K562 (cell line): ENCODE data around the gene MEGF10. TPM values are rescaled to one million over a fixed set of nuclear protein-coding genes. Genes with fewer than 3 reads are reported as not detected.
"Not testable (repeated sequence)": the region's sequence is repeated elsewhere in the genome, so short reads cannot be mapped to it uniquely, and the experiment has no call there.

Source experiments
- ATAC-seq: fragments of 200-7000 bp; cut with Tn5 transposase; 3 replicates; pipeline ENCODE4 v1.9.1; 2020; ENCODE audit warnings: moderate library complexity
- BruUV-seq: library from RNA; stranded (reverse); fragments of 400-500 nt; replicated peaks from 2 replicates; lab custom pipeline; 2021; lab: Mats Ljungman, UMichigan
- CTCF ChIA-PET: fragments of 300-600 bp; formaldehyde crosslinking; extraction: SDS; loops from one replicate; lab custom pipeline; 2021; ENCODE audit warnings: low intra/inter-chr PET ratio; lab: Yijun Ruan, JAX
- POLR2A ChIA-PET: fragments of 300-600, 350-650 bp; sonication (Branson Sonifier 250); formaldehyde crosslinking; extraction: SDS; loops from one replicate; lab custom pipeline; 2021; ENCODE audit warnings: antibody characterized with exemption, inconsistent platforms; lab: Yijun Ruan, JAX
- DNase-seq, 4 experiments: peaks; one replicate each; pipeline versions ENCODE4 v3.0.0 to v3.0.0-alpha.2; 2011 to 2018; ENCODE audit warnings: low spot score in 3 of 4, mixed read lengths in 3 of 4; ENCODE audit errors: extremely low read depth in 1 of 4
- FAIRE-seq: peaks from 2 replicates; lab custom pipeline; 2011; peaks lifted over from hg19 to GRCh38; lab: Jason Lieb, UNC
- H2AFZ ChIP-seq: 2 replicates; pipeline ENCODE4 v1.6.0; 2011; ENCODE audit warnings: low read depth, low read length, control low read depth, inconsistent platforms
- H3K27ac ChIP-seq: fragments of 200-600 bp; 3 replicates; pipeline ENCODE4 v1.8.0; 2011; ENCODE audit warnings: low read depth, mild to moderate bottlenecking, control low read depth, inconsistent platforms, low read length, moderate library complexity, mixed read lengths; ENCODE audit errors: extremely low read depth
- H3K27me3 ChIP-seq, 2 experiments: fragments of 300-600 bp in 1 of 2; 2 replicates in 1 of 2; 3 replicates in 1 of 2; pipeline versions ENCODE4 v1.6.0 to v1.8.0; 2011; ENCODE audit warnings: inconsistent platforms in 2 of 2, low read length in 2 of 2, mild to moderate bottlenecking in 1 of 2, mixed read lengths in 1 of 2, moderate library complexity in 1 of 2; ENCODE audit not compliant: control insufficient read depth in 2 of 2, insufficient read depth in 2 of 2
- H3K36me3 ChIP-seq: fragments of 300-600 bp; 3 replicates; pipeline ENCODE4 v1.8.0; 2011; ENCODE audit warnings: mild to moderate bottlenecking, low read length, inconsistent platforms; ENCODE audit not compliant: control insufficient read depth, insufficient read depth
- H3K4me1 ChIP-seq, 2 experiments: fragments of 200-600 bp in 1 of 2; replicated peaks in 1 of 2; 2 replicates in 1 of 2; 3 replicates in 1 of 2; pipeline versions ENCODE4 v1.5.1 to v1.8.0; 2011; ENCODE audit warnings: inconsistent platforms in 2 of 2, low read length in 2 of 2, mild to moderate bottlenecking in 1 of 2, mixed read lengths in 1 of 2, moderate library complexity in 1 of 2; ENCODE audit not compliant: control insufficient read depth in 2 of 2, insufficient read depth in 2 of 2
- H3K4me2 ChIP-seq: 2 replicates; pipeline ENCODE4 v1.6.1; 2011; ENCODE audit warnings: low read length, control low read depth, inconsistent platforms, mixed read lengths; ENCODE audit not compliant: insufficient read depth
- H3K4me3 ChIP-seq: fragments of 200-600 bp; sonication (generic), shearing (Covaris generic); 2 replicates; pipeline ENCODE4 v1.5.1; 2016; ENCODE audit warnings: control low read depth, inconsistent platforms
- H3K79me2 ChIP-seq: fragments of 200-600 bp; 3 replicates; pipeline ENCODE4 v1.8.0; 2011; ENCODE audit warnings: low read length, inconsistent platforms; ENCODE audit not compliant: control insufficient read depth, insufficient read depth
- H3K9ac ChIP-seq, 2 experiments: 2 replicates each; pipeline versions ENCODE4 v1.6.0 to v1.6.1; 2011; ENCODE audit warnings: low read depth in 2 of 2, low read length in 2 of 2, control low read depth in 1 of 2, inconsistent platforms in 1 of 2, mild to moderate bottlenecking in 1 of 2, mixed read lengths in 1 of 2; ENCODE audit not compliant: insufficient read depth in 1 of 2
- H3K9me1 ChIP-seq: one replicate; pipeline ENCODE4 v1.6.0; 2011; ENCODE audit warnings: inconsistent platforms, mild to moderate bottlenecking, low read length, moderate library complexity; ENCODE audit not compliant: control insufficient read depth, insufficient read depth
- H3K9me3 ChIP-seq: replicated peaks from 2 replicates; pipeline ENCODE4 v1.5.1; 2011; ENCODE audit warnings: low read depth, low read length, inconsistent platforms; ENCODE audit not compliant: control insufficient read depth, insufficient read depth
- H4K20me1 ChIP-seq: replicated peaks from 2 replicates; pipeline ENCODE4 v1.6.1; 2011; ENCODE audit warnings: low read length, inconsistent platforms, mixed read lengths; ENCODE audit not compliant: control insufficient read depth, insufficient read depth
- CBFA2T2 ChIP-seq: fragments of 450-650 bp; conservative IDR thresholded peaks from 2 replicates; pipeline ENCODE4 v1.6.1; 2017; ENCODE audit warnings: mild to moderate bottlenecking
- FOSL1 ChIP-seq: fragments of 200-800 bp; sonication (Bioruptor generic); conservative IDR thresholded peaks from 2 replicates; pipeline ENCODE4 v1.6.1; 2016; ENCODE audit warnings: missing genetic modification characterization, missing compliant biosample characterization
- TAL1 ChIP-seq: fragments of 450-650 bp; IDR thresholded peaks from 2 replicates; pipeline ENCODE4 v1.6.1; 2016; ENCODE audit warnings: mild to moderate bottlenecking
- TEAD4 ChIP-seq, 2 experiments: sonication (generic) in 1 of 2; formaldehyde crosslinking in 1 of 2; IDR thresholded peaks; 2 replicates each; pipeline versions ENCODE4 v1.6.1 to v1.8.0; 2012 to 2022; ENCODE audit warnings: borderline replicate concordance in 1 of 2, inconsistent platforms in 1 of 2, low read length in 1 of 2, mild to moderate bottlenecking in 1 of 2, missing genetic modification reagents in 1 of 2
- TRIM24 ChIP-seq, 2 experiments: fragments of 450-650 bp; IDR thresholded peaks; 2 replicates each; pipeline ENCODE4 v1.6.1; 2016
- ZNF740 ChIP-seq, 3 experiments: fragments of 200-800 bp in 1 of 3; sonication (Bioruptor generic) in 1 of 3; sonication (generic) in 1 of 3; formaldehyde crosslinking in 1 of 3; IDR thresholded peaks; 2 replicates each; pipeline versions ENCODE4 v1.6.1 to v1.8.0; 2016 to 2022; ENCODE audit warnings: mild to moderate bottlenecking in 2 of 3, missing compliant biosample characterization in 2 of 3, missing genetic modification characterization in 2 of 3, missing genetic modification reagents in 1 of 3
- ZSCAN32 ChIP-seq: fragments of 450-650 bp; formaldehyde crosslinking; IDR thresholded peaks from 2 replicates; pipeline ENCODE4 v1.4.0; 2020; ENCODE audit warnings: mild to moderate bottlenecking, moderate library complexity
- WGBS: fragments of 100-300 bp; shearing (Covaris generic); methylation state at CpG from one replicate; pipeline ENCODE4 v1.1.6; 2016; ENCODE audit warnings: low coverage, mixed read lengths; ENCODE audit not compliant: insufficient coverage; ENCODE audit errors: missing lambda C conversion rate; 5-methylcytosine and 5-hydroxymethylcytosine counted together
- in situ Hi-C: fragments of 300-500 bp; cut with MboI; formaldehyde crosslinking; loops from 4 replicates; pipeline ENCODE4 v1.15.0; 2018; ENCODE audit warnings: inconsistent platforms, mixed read lengths
- intact Hi-C: fragments of 100-400 bp; cut with micrococcal nuclease; formaldehyde crosslinking; loops from 2 replicates; pipeline ENCODE4 v1.14.2; 2022
- polyA plus RNA-seq, 8 experiments: library from polyadenylated mRNA; depleted of rRNA in 4 of 8; stranded (reverse) in 5 of 8; unstranded in 3 of 8; fragments of >200 nt; fragmentation: Nextera tagmentation in 2 of 8; fragmentation: Illumina TruSeq in 1 of 8; extraction: Ambion mirVana in 2 of 8; extraction: Trizol in 1 of 8; gene quantifications; 2 replicates each; pipeline versions ENCODE4 v1.2.1 to v1.2.3, GENCODE V29; 2011 to 2014; ENCODE audit warnings: inconsistent platforms in 1 of 8, missing spikeins in 1 of 8
- total RNA-seq, 7 experiments: library from RNA; depleted of rRNA in 6 of 7; stranded (reverse); fragments of >200 nt in 6 of 7; fragmentation: Illumina TruSeq in 2 of 7; extraction: Trizol in 2 of 7; gene quantifications; 2 replicates each; pipeline versions ENCODE4 v1.2.1 to v1.2.3, GENCODE V29; 2011 to 2021; ENCODE audit warnings: low replicate concordance in 1 of 7
- TF ChIP-seq, protein P1 (sequence below), 2 experiments: fragments of 450-650 bp in 1 of 2; sonication (generic) in 1 of 2; formaldehyde crosslinking in 1 of 2; IDR thresholded peaks in 1 of 2; conservative IDR thresholded peaks in 1 of 2; 2 replicates each; pipeline versions ENCODE4 v1.6.1 to v1.8.1; 2016 to 2023; ENCODE audit warnings: mild to moderate bottlenecking in 2 of 2, moderate library complexity in 2 of 2, inconsistent platforms in 1 of 2, missing genetic modification reagents in 1 of 2

MEGF10 gene
- total and polyA plus RNA-seq, 9 of the 15 experiments (the other 6 are each of a cell fraction or from before 2014, with no cell fraction given), result 0.07 TPM; not detected in 8

DNA sequence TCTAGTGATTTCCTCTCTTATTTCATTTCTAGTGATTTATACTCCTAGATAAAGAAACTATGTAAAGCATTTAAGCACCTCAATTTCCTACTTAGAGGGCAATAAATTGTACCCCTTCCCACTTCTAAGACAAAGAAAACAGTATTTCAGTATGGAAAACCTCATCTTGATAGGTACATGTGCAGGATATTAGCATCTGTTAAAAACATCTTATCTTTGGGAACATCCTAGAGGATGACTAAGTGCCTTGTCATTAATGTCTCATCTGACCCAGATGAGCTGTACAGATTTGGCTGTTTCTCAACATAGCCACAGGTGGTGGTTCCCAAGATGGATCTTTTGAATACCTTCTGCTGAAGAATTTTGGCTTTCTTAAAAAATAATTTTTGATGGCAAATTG is 5.7 kb downstream of the MEGF10 start:
- FAIRE-seq, result peak; percentile 23
- no TSS peak for BruUV-seq
- in situ Hi-C loops, result no loop called here

GRCh38 chr5:127296894-127297293 is 6.3 kb downstream of the MEGF10 start:
- CTCF ChIA-PET, result interaction anchor here (0.9 kb wide), 1 partner anchor 9 kb away, joined by 3 read pairs; no protein-coding TSS in a partner anchor
- in situ Hi-C loops, H3K4me3 ChIP-seq, H4K20me1 ChIP-seq, DNase-seq, BruUV-seq, H3K4me1 ChIP-seq, H3K9me3 ChIP-seq, H3K36me3 ChIP-seq, H3K27ac ChIP-seq, FAIRE-seq, H3K9ac ChIP-seq, H3K4me2 ChIP-seq, POLR2A ChIA-PET, intact Hi-C loops, H3K9me1 ChIP-seq, ATAC-seq, H3K27me3 ChIP-seq, H2AFZ ChIP-seq, H3K79me2 ChIP-seq: not testable (repeated sequence)
- WGBS, result 0% methylated on average over 5 of the region's 5 CpGs

More for the DNA sequence above, 5.7 kb downstream of the MEGF10 start:
- H3K79me2 ChIP-seq, result no peaks in the 10 kb centered on the region
- no peaks in the 10 kb centered on the region for H3K9me3 ChIP-seq
- TF ChIP-seq FOSL1 (tag) (peak; percentile 94), ZSCAN32 (CRISPR knock-in tag) (no peak), TRIM24 (IDR thresholded peaks at IDR 0.05) (peak in 1 of 2 experiments; percentile 10; a peak in 1 of 4 replicates), TAL1 (0 out of 2 replicates have a peak, but pooled peaks have one; percentile 16), CBFA2T2 (peak; percentile 46), TEAD4 (IDR thresholded peaks at IDR 0.05; ENCODE audit: low read length) (peak; percentile 53), TEAD4 (CRISPR knock-in tag; IDR thresholded peaks at IDR 0.05; ENCODE audit: borderline replicate concordance) (no peak), ZNF740 (CRISPR knock-in tag; IDR thresholded peaks at IDR 0.05) (no peak), ZNF740 (tag; IDR thresholded peaks at IDR 0.05) (no peak)
- TF ChIP-seq, protein P1, sequence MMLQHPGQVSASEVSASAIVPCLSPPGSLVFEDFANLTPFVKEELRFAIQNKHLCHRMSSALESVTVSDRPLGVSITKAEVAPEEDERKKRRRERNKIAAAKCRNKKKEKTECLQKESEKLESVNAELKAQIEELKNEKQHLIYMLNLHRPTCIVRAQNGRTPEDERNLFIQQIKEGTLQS (IDR thresholded peaks at IDR 0.05), result peak; percentile 31; the same call in 1 of the 2 replicates
- TF ChIP-seq, protein P1 (CRISPR knock-in tag; conservative IDR thresholded peaks at IDR 0.05), result no peak
- TF ChIP-seq, all 486 proteins: peak for 6
- no peaks in the 10 kb centered on the region for H3K9me1 ChIP-seq
- H3K4me1 ChIP-seq, result no peaks in the 10 kb centered on the region
- DNase-seq (no peak), ATAC-seq (no peak)
- H3K4me2 ChIP-seq, result no peak overlapping the region
- ChIA-PET CTCF (interaction anchor here (0.9 kb wide), 1 partner anchor 9 kb away, joined by 3 read pairs; no protein-coding TSS in a partner anchor), POLR2A (no interaction called here)
- H3K27ac ChIP-seq, result no peak overlapping the region
- H3K9ac ChIP-seq, result no peak overlapping the region
- no peaks in the 10 kb centered on the region for H4K20me1 ChIP-seq
- H3K36me3 ChIP-seq, result no peaks in the 10 kb centered on the region
- no peak overlapping the region for H3K4me3 ChIP-seq
- intact Hi-C loops, result no loop called here
- no peak overlapping the region for H2AFZ ChIP-seq
- peaks cover 0 to 2% of the 10 kb centered on the region in 2 experiments; a peak in 2 of 5 replicates for H3K27me3 ChIP-seq
